LNCaP clone FGC (cell line): ENCODE results near the gene CCDC43.
A peak's percentile ranks its signal among the peaks of the same experiment; 100 is the strongest.
"Not testable (repeated sequence)": the region's sequence is repeated elsewhere in the genome, so short reads cannot be mapped to it uniquely, and the experiment has no call there.

Experiments used
- DNase-seq: peaks from one replicate; pipeline ENCODE4 v3.0.0-alpha.2; 2011; ENCODE audit warnings: low read depth
- H3K4me3 ChIP-seq: 2 replicates; pipeline ENCODE4 v1.5.1; 2011; ENCODE audit warnings: mild to moderate bottlenecking, low read depth, low read length, control low read depth
- TF ChIP-seq, protein P1 (sequence below): IDR thresholded peaks from 2 replicates; pipeline ENCODE4 v1.5.1; 2012; ENCODE audit warnings: mild to moderate bottlenecking; ENCODE audit not compliant: control insufficient read depth, insufficient read depth; ENCODE audit errors: extremely low read depth

CCDC43 gene

DNA sequence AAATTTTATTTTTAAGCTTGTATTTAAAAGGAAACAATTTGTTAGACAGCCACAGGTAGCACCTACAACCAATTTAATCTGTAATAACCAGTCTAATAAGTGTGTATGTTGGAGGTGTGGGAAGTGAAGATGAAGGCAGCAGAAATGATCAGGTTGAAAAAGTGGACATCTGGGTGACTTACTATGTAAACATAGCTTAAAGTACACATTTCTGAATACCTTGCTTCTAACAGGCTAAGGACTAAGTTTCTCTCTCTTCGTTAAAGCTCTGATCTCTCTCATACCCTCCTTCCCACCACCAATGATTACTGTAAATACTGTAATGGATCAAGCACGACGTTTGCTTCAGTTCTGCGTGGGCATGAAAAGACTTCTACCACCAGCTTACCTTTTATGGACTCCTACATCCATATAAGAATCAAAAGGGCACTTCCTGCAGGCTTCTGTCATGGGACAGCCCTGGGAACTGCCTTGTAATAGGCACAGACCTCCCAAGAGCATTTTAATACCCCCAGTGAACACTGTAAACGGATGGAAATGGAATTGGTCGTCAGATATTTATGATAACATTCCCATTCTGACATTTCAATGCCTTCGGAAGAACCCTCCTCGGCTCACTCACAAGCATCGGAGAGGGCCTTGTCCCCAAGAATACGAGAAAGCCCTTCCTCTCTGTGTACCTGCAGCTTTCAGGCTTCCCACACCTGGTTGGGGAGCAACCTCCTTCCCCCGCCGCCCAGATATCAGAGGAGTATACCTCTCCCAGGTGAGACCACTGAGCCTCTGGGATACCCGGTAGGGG lies 700 bp downstream of the CCDC43 start:
- TF ChIP-seq, protein P1, sequence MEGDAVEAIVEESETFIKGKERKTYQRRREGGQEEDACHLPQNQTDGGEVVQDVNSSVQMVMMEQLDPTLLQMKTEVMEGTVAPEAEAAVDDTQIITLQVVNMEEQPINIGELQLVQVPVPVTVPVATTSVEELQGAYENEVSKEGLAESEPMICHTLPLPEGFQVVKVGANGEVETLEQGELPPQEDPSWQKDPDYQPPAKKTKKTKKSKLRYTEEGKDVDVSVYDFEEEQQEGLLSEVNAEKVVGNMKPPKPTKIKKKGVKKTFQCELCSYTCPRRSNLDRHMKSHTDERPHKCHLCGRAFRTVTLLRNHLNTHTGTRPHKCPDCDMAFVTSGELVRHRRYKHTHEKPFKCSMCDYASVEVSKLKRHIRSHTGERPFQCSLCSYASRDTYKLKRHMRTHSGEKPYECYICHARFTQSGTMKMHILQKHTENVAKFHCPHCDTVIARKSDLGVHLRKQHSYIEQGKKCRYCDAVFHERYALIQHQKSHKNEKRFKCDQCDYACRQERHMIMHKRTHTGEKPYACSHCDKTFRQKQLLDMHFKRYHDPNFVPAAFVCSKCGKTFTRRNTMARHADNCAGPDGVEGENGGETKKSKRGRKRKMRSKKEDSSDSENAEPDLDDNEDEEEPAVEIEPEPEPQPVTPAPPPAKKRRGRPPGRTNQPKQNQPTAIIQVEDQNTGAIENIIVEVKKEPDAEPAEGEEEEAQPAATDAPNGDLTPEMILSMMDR = no peak
- H3K4me3 ChIP-seq = peak overlapping the region; percentile 98
- DNase-seq = no peak

DNA sequence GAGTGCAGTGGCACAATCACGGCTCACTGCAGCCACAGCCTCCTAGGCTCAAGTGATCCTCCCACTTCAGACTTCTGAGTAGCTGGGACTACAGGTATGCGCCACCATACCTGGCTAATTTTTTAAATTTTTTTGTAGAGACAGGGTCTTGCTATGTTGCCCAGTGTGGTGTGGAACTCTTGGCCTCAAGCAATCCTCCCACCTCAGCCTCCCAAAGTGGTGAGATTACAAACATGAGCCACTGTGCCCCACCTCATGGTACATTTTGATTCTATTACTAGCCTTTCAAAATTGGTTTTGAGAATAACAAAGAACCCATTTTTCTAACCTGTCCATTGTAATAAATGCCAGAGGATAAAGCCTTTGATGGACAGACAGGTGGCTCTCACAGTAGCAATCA lies 1.4 kb downstream of the CCDC43 start:
- TF ChIP-seq, protein P1 = no peak
- peak overlapping the region; percentile 98 for H3K4me3 ChIP-seq
- DNase-seq = no peak

DNA sequence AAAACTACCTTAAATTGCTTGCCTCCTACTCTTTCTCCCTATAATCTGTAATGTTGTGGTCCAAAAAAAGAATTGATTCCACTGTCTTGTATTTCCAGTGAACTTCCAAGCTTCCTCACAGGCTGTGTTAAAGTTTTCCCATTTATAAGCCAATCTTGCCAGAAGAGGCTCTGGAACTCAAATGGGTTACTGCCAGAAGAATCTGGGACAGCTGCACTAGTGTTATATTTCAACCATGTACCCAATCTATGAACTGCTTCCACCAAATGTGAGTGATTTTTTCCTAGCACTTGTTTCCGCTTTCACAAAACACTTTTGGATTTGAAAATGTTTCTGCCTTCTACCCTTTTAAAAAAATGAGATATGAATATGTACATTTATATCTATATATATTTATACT lies 1.8 kb downstream of the CCDC43 start:
- TF ChIP-seq, protein P1 = no peak
- no peak for DNase-seq
- H3K4me3 ChIP-seq = no peak overlapping the region

DNA sequence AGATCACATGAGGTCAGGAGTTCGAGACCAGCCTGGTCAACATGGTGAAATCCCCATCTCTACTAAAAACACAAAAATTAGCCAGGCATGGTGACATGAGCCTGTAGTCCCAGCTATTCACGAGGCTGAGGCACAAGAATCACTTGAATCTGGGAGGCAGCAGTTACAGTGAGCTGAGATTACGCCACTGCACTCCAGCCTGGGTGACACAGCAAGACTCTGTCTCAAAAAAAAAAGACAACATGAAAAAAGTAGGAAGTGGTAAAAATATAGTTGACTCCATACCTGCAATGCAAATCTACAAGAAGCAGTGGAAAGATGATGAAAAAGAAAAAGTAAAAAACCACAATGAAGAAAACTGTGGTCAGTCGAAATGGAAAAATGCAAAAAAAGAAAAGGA lies 6.3 kb downstream of the CCDC43 start:
- DNase-seq, H3K4me3 ChIP-seq: not testable (repeated sequence)

DNA sequence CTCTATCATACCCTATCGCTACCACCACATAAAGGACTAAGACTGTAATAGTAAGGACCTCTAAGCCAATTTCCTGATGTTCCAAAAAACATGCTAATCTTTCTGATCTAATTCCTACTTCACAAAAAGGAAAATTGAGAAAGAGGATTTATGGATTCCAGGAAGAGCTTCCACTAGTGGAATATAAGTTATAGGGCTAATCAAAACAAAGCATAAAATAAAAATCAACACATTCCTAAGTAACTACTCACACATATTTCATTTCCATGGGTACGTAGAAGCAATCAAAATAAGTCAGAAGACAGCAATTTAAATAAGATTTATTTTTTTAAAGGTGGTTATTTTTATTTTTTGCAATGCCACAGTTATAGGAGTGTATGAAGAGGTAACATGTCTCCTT lies 12.4 kb downstream of the CCDC43 start:
- TF ChIP-seq, protein P1 = no peak
- no peak for DNase-seq
- no peak overlapping the region for H3K4me3 ChIP-seq

DNA sequence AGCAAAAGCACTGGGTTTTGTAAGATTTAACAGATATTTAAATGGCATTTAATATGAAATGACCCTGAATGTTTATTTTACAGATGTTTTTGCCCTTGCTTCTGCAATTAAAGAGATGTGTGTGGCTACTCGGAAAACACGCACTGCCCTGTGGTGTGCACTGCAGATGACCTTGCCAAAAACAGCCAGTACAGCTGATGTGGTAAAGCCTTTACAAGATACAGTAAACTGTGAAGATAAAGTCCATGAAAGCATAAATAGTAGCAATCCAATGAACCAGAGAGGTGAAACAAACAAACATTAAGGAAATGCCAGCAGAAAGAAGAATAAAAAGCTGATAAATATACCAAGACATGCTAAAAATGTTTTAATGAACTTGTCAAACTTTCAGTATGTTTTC lies 15.7 kb downstream of the CCDC43 start:
- TF ChIP-seq, protein P1 = no peak
- H3K4me3 ChIP-seq = no peak overlapping the region
- no peak for DNase-seq

DNA sequence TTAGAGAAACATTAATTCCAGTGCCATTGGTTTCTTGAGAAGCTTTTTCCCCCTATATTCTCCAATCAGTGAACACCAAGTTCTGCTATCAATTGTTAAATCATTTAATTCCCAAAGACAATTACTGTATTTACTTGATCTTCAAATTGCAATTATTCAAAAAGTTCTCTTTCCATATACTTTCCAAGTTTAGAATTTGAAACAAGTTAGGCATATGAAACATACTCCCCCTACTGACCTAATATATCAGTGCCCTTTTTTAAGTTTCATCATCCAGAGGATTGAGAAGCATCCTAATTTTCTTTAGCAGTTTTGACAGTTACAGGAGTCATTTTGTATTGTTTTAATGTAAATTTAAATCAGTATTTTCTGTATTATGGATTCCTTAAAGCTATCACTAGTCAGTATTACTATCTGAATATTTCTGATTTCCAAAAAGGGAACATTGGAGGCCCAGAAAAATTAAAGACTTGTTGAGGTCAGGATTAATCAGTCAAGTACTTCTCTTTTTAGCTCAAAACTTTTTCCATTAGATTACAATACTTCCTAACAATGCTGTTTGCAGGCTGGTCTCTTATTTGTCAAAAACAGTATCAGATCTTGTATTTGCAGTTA lies 17.0 kb downstream of the CCDC43 start:
- TF ChIP-seq, protein P1 = peak; percentile 47
- DNase-seq = no peak
- H3K4me3 ChIP-seq = no peak overlapping the region
